Measurements from ENCODE around the gene COCH.
A peak's percentile ranks its signal among the peaks of the same experiment; 100 is the strongest.

Gene COCH

DNA sequence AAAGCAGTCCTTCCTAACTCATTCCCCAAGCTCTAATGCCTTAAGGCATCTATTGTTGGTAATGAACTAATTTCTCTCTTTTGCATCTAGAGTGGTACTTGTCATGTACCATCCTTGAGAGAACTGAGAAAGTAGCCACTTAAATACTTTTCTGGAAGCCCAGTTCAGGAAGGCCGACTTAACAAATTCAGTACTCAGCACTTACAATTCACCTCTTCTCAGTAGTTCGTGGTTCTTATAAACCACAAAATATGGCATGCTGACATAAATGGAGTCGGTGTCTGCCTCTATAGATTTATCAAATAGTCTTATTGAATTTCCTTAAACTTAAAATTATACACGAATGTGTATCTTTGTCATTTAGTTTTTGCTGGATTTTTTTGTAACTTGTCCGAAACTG, 9.4 kb upstream of the COCH start:
- no peak for DNase-seq (ENCODE audit: low spot score)
- TF ChIP-seq, protein P1, sequence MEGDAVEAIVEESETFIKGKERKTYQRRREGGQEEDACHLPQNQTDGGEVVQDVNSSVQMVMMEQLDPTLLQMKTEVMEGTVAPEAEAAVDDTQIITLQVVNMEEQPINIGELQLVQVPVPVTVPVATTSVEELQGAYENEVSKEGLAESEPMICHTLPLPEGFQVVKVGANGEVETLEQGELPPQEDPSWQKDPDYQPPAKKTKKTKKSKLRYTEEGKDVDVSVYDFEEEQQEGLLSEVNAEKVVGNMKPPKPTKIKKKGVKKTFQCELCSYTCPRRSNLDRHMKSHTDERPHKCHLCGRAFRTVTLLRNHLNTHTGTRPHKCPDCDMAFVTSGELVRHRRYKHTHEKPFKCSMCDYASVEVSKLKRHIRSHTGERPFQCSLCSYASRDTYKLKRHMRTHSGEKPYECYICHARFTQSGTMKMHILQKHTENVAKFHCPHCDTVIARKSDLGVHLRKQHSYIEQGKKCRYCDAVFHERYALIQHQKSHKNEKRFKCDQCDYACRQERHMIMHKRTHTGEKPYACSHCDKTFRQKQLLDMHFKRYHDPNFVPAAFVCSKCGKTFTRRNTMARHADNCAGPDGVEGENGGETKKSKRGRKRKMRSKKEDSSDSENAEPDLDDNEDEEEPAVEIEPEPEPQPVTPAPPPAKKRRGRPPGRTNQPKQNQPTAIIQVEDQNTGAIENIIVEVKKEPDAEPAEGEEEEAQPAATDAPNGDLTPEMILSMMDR (IDR thresholded peaks at IDR 0.05; ENCODE audit: extremely low read depth, missing control alignments) = no peak

DNA sequence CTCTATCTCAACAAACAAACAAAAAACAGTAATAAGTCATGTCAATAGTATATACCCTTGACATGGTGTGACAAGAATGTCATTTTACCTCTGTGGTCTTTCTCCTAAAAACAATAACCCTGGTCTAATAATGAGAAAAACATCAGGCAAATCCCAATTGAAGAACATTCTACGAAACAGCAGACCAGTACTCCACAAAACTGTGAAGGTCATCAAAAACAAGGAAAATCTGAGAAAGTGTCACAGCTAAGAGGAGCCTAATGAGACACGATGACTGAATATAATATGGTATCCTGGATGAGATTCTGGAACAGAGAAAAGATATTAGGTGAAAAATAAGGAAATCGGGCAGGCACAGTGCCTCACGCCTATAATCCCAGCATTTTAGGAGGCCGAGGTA, 5.6 kb upstream of the COCH start:
- no peak for DNase-seq (ENCODE audit: low spot score)
- TF ChIP-seq, protein P1 (IDR thresholded peaks at IDR 0.05; ENCODE audit: extremely low read depth, missing control alignments) = no peak

DNA sequence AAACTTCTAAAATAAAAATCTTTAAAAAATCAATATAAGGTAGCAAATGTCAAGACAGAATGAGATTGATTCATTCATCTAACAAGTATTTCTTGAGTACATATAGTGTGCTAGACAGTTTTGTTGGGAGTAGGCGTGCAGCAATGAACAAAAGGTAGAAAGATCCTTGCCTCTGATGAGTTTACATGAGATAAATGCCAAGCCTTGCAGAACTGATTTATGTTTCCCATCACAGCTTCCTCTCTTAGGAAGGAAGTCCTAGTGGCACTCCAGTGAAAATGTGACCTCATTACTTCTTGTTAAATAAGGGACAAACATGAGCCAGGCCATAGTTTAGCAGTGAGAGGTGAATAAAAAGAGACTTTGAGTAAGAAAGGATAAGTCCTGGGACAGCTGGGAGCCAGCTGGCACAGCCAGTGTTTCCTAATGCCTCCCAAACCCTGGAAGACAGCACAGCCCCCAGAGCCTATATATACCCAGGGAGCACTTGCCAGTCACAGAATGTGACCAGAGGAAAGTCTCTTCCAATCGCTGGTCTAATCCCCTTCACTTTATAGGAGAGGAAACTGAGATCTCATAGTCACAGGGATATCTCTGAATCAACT, 4.7 kb upstream of the COCH start:
- TF ChIP-seq, protein P1 (IDR thresholded peaks at IDR 0.05; ENCODE audit: extremely low read depth, missing control alignments) = no peak
- DNase-seq (ENCODE audit: low spot score) = no peak

DNA sequence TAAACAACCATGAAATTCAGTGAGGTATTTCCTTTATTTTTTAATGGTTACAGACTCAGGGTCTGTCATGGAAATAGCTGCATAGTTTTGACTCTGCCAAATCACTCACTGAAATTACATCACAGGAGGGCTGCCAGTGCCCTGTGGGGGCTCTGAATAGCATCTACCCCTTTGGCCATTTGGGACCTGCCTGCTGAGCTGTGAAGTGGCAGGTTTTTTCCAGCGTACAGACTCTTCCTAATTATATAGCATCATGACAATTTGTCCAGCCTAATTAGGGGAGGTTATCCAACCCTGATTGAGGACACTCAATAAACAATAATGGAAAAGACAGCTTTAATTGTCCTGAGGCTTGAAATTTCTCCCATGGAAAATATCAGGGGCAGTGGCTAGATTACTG, 1.8 kb upstream of the COCH start:
- TF ChIP-seq, protein P1 (IDR thresholded peaks at IDR 0.05; ENCODE audit: extremely low read depth, missing control alignments) = no peak
- DNase-seq (ENCODE audit: low spot score) = no peak

DNA sequence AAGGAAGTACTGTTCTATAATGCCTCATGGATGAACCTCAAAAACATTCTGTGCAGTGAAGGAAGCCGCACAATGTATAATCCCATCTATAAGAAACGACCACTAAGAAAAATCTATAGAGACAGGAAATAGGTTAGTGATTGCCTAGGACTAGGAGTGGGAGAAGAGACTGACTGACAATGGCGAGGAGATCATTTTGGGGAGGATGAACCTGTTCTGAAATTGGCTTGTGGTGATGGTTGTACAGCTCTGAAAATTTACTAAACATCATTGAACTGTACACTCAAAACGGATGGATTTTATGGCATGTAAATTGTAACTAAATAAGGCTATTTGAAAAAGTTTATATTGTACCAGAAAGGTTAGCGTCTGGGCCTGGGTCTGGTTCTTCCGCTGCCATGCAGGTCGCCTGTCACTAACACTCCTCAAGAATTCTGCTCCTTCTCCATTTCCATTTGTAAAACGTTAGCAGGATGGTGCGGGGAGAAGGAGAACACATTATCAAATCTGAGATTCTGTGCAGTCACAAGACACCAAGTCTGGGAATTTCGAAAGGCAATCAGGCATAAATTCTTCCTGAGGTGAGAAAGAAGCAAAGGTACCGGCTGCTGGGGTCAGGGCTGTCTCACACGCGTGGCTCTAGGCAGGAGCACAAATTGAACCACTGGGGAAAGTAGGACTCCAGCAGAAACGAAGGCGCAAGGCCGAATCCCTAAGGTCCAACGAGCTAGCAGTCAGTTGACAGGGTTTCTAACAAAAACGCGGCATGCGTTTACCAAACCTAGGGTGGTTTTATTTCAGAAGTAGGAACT, 845 bp upstream of the COCH start:
- TF ChIP-seq, protein P1 (IDR thresholded peaks at IDR 0.05; ENCODE audit: extremely low read depth, missing control alignments) = no peak
- no peak for DNase-seq (ENCODE audit: low spot score)

DNA sequence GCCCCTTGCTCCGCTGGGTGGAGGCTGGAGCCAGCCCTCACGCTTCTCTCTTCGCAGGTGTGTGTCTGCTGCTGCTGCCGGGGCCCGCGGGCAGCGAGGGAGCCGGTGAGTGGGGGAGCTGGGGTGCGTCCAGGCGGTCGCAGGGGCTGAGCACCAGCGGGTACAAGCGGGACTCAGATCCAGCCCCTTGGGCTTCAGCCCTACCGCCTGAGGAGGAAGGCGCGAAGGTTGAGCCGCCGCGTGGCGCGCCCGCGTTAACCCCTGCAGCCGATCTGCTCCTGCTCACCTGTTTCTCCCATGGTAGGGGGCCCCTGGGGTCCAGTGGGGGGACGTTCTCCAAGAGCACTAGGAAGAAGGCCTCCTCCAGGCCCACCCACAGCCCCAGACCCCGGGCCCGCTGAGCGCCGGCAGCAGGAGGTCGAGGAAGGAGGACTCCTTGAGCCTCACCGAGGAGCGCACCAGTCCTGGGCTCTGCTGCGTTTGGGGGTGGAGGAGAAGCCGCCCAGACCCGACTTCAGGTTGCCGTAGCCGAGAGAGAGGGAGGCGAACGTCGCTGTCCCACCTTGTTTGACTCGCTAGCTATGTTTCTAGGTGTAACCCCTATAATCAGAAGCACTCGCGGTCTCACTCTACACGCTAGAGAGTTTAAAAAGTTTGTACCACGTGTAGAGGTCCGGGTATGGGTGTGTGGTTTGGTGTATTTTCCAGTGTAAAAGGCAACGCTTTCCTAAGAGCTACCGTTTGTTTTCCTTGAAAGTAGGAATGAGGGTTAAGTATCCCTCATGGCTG, 834 bp downstream of the COCH start:
- DNase-seq (ENCODE audit: low spot score) = peak; percentile 47
- TF ChIP-seq, protein P1 (IDR thresholded peaks at IDR 0.05; ENCODE audit: extremely low read depth, missing control alignments) = no peak

DNA sequence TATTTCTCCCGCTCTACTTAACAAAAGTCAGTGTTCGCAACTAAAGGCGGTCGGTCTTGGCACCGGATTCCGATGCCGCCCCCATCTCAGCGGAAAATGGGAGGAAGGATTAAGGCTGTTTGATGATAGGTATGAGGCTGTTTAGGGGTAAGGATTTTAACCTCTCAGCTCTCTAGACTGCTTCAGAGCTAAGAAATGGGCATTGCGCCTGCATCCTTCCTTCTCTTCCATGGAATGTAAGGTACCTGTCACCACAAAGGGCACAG, 1.4 kb downstream of the COCH start:
- no peak for DNase-seq (ENCODE audit: low spot score)

More for the DNA sequence above, 1.4 kb downstream of the COCH start:
- TF ChIP-seq, protein P1 (IDR thresholded peaks at IDR 0.05; ENCODE audit: extremely low read depth, missing control alignments) = no peak
